SIG-M5 (cell line): ENCODE measurements around the gene GLP2R.
A peak's percentile ranks its signal among the peaks of the same experiment; 100 is the strongest.

ENCODE experiments used
- DNase-seq: peaks from one replicate; lab custom pipeline; 2025; lab: John Stamatoyannopoulos, UW

GLP2R gene

GRCh38 chr17:9922012-9922848 is 96.5 kb downstream of the GLP2R start:
- DNase-seq = no peak

- peak; percentile 38 for DNase-seq
Measured at GRCh38 chr17:9924735-9925191, 99.0 kb downstream of the GLP2R start.

- no peak for DNase-seq
Measured at GRCh38 chr17:9925457-9925856, 99.7 kb downstream of the GLP2R start.

GRCh38 chr17:9926150-9926804 is 100.6 kb downstream of the GLP2R start:
- no peak for DNase-seq

- DNase-seq = no peak
Measured at GRCh38 chr17:9928601-9929333, 103.0 kb downstream of the GLP2R start.

GRCh38 chr17:9929871-9930270 is 104.1 kb downstream of the GLP2R start:
- DNase-seq = no peak

- DNase-seq = no peak
Measured at GRCh38 chr17:9931144-9931741, 105.5 kb downstream of the GLP2R start.

GRCh38 chr17:9932491-9932890 is 106.8 kb downstream of the GLP2R start:
- DNase-seq = no peak

- no peak for DNase-seq
Measured at GRCh38 chr17:9934331-9934730, 108.6 kb downstream of the GLP2R start.

GRCh38 chr17:9935408-9935807 is 109.7 kb downstream of the GLP2R start:
- no peak for DNase-seq

- no peak for DNase-seq
Measured at GRCh38 chr17:9936095-9936494, 110.4 kb downstream of the GLP2R start.

- DNase-seq = no peak
Measured at GRCh38 chr17:9937241-9937761, 111.6 kb downstream of the GLP2R start.

- no peak for DNase-seq
Measured at GRCh38 chr17:9937901-9938300, 112.2 kb downstream of the GLP2R start.

GRCh38 chr17:9938764-9939163 is 113.0 kb downstream of the GLP2R start:
- DNase-seq = no peak

GRCh38 chr17:9940841-9941240 is 115.1 kb downstream of the GLP2R start:
- DNase-seq = no peak

GRCh38 chr17:9941305-9941704 is 115.6 kb downstream of the GLP2R start:
- DNase-seq = no peak
